G401.6 (cell line): ENCODE data around the gene CREB3L2.
"Not testable (repeated sequence)": the region's sequence is repeated elsewhere in the genome, so short reads cannot be mapped to it uniquely, and the experiment has no call there.

ENCODE experiments used
- FAIRE-seq: peaks from 2 replicates; lab custom pipeline; 2012; peaks lifted over from hg19 to GRCh38; lab: Jason Lieb, UNC

CREB3L2 gene

GRCh38 chr7:137836541-137836940 is 165.3 kb downstream of the CREB3L2 start:
- no peak for FAIRE-seq

- FAIRE-seq: no peak
Measured at GRCh38 chr7:137836113-137836509, 165.8 kb downstream of the CREB3L2 start.

DNA sequence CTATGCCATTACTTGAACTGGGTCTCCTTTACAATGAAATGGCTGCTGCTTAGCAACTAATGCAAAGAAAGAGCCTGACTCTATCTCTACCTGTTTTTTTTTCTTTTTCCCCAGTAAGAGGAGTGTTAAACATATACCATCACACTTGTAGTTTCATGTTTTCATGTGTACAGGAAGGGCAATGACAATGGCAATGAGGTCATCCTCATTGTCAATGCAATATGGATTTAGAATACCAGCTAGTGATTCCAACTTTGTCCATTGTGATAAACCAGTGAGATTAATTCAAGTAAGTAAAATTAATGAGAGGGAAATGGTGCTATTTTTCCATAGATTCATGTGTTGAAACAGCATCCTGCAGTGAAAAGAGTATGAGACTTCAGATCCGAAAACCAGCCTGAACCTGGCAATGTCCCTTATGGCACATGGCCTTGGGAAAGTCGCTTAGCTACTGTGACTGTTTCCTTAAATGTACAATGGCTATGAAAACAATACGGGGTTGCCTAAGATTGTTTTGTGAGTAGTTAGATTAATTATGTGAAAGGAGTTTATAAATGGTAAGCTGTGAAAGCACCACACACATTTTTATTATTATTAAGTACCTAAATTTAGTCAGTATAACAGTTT is 166.3 kb downstream of the CREB3L2 start:
- FAIRE-seq: no peak

- no peak for FAIRE-seq
Measured at GRCh38 chr7:137834552-137834951, 167.3 kb downstream of the CREB3L2 start.

- FAIRE-seq: not testable (repeated sequence)
Measured at GRCh38 chr7:137832990-137833389, 168.9 kb downstream of the CREB3L2 start.

GRCh38 chr7:137832382-137832781 is 169.5 kb downstream of the CREB3L2 start:
- FAIRE-seq: no peak

- FAIRE-seq: not testable (repeated sequence)
Measured at GRCh38 chr7:137831555-137831954, 170.3 kb downstream of the CREB3L2 start.

- FAIRE-seq: no peak
Measured at GRCh38 chr7:137829337-137829992, 172.4 kb downstream of the CREB3L2 start.

DNA sequence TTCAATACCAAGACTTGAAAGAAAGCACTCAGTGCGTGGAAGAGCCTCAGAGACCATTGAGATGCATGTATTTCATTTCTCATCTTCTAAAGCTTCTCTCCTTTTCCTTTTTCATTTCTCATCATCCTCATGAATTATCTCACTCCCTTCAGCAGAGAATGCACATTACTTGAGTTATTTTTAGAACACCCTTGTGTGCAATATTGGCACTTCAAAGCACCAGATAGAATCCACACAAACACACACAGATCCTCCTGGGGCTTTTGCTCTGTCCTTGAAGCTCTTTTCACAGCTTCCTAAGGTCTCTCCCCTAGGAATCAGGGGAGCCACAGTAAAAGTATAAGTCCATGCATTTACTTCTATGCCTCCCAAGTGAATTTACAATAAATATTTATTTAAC is 173.4 kb downstream of the CREB3L2 start:
- FAIRE-seq: no peak

- FAIRE-seq: no peak
Measured at GRCh38 chr7:137825489-137825888, 176.4 kb downstream of the CREB3L2 start.
